Peyer's patch (tissue), 4 donors: Measurements from ENCODE around the gene TMEM131. TPM values are rescaled to one million over a fixed set of nuclear protein-coding genes. Genes with fewer than 3 reads are reported as not detected.
"Not testable (repeated sequence)": the region's sequence is repeated elsewhere in the genome, so short reads cannot be mapped to it uniquely, and the experiment has no call there.

ENCODE experiments used
- DNase-seq, 3 donors: peaks; one replicate each; pipeline ENCODE4 v3.0.0-alpha.2; 2017 to 2019
- H3K27ac ChIP-seq, 4 donors: fragments of 200-600 bp; sonication (generic); one replicate each; pipeline ENCODE4 v1.5.1; 2016 to 2019
- H3K27me3 ChIP-seq, 2 donors: fragments of 200-600 bp; sonication (generic); one replicate each; pipeline ENCODE4 v1.5.1; 2019
- H3K36me3 ChIP-seq, 3 donors: fragments of 200-600 bp; sonication (generic); one replicate each; pipeline ENCODE4 v1.5.1; 2016 to 2019
- H3K4me1 ChIP-seq, 4 donors: fragments of 200-600 bp; sonication (generic); one replicate each; pipeline ENCODE4 v1.5.1; 2016 to 2019
- H3K4me3 ChIP-seq, 4 donors: fragments of 200-600 bp; sonication (generic); 1 replicate in 3 of 4; 2 replicates in 1 of 4; pipeline ENCODE4 v1.5.1; 2016 to 2019; ENCODE audit warnings: mild to moderate bottlenecking in 1 of 4
- H3K9me3 ChIP-seq, 4 donors: fragments of 200-600 bp; sonication (generic); one replicate each; pipeline ENCODE4 v1.5.1; 2016 to 2019; ENCODE audit warnings: mild to moderate bottlenecking in 1 of 4
- POLR2A ChIP-seq, 2 donors: fragments of 450-650 bp; IDR thresholded peaks; one replicate each; pipeline ENCODE4 v1.5.1; 2017; ENCODE audit warnings: antibody characterized with exemption in 2 of 2, mild to moderate bottlenecking in 2 of 2, moderate library complexity in 2 of 2
- total RNA-seq, 4 donors: library from RNA; depleted of rRNA; stranded (reverse); fragments of >200 nt; gene quantifications; one replicate each; pipeline ENCODE4 v1.1.0, GENCODE V29; 2016
- TF ChIP-seq, protein P1 (sequence below), 6 experiments: fragments of 450-650 bp in 4 of 6; fragments of 200-600 bp in 2 of 6; sonication (generic) in 1 of 6; IDR thresholded peaks; one replicate each; pipeline ENCODE4 v1.5.1; 2017 to 2019; ENCODE audit warnings: antibody characterized with exemption in 6 of 6, mild to moderate bottlenecking in 3 of 6, moderate library complexity in 1 of 6

Gene TMEM131
- total RNA-seq, 4 donors from 2014 or later: 64.6 to 86.3 (median 74.5) TPM

DNA sequence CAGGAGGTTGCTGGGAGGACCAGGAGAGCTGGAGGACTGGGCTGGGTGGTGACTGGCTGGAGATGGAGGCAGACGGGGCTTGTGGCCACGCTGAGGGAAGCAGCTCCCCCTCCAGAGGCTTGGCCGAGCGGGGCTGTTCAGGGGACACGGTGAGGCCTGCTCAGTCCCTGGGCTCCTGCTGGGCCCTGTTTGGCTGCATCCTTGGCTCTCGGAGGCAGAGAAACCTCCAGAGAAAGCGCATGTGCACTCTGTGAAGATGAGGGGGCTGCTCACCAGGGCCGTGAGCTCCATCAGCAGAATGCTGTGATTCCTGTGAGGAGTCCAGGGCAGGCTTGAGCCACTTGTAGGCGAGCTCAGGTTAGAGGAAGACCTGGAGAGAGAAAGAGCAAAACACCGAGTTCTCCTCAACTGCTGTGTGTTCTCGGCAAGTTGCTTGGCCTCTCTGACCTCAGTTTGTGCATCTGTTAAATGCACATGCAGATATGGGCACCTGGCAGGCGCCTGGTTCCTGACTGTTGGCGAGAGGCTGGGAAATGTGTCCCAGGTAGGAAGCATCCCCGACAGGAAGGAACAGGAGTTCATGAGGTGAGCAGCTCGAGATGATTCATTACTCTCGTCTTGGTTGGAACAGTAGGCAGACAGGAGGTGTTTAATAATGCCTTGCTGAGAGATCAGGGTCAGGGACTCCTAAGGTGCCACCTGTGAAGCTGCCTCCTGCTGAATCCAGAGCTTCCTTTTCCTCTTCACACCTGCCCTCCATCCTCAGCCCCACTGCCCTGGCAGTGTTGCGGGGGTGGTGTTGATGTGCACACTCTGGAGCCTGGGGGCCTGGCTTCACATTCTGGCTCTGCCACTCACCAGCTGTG is 281.4 kb downstream of the TMEM131 start:
- peak in 1 of 3 donors; percentile 38 for DNase-seq
- H3K4me3 ChIP-seq: peak overlapping the region; percentile 27 to 44 (median 40)
- H3K9me3 ChIP-seq: no peaks in the 10 kb centered on the region

DNA sequence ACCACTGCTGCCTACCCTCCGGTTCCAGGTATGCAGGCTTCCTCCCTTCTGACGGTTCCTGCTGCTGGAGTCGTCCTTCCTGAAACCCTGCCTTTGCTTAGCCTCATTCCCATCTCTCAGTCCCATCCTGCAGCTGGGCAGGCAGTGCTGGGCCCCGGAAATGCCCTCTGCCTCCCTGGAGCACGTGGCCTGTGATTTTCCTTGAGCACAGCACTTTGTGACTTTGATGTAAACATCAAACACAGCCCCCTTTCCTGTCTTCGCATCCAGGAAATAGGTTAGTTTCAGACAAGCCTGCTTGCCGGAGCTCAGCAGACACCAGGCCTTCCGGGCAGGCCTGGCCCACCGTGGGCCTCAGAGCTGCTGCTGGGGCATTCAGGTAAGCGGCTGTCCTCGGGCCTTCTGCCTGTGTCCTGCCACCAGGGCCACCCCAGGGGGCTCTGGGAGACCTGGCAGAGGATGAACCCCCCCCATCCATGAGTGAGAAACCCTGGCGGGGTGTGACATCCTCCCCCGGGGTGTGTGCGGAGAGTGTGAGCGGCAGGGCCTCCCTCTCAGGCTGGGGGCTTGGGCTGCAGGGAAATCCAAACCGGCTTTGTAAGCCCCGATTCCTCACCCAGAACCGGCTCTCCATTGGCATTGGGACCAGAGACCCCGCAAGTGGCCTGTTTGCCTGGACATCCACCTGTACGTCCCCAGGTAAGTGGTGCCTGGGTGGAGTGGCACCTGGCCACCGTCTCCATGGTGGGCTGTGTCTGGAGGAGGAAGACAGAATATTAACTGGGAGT is 282.3 kb downstream of the TMEM131 start, which contains the start of gene ZAP70:
ZAP70 (plus strand) TSS at position 281 of the 788 bp plus-strand sequence. CDS start 10,461 bp downstream, outside the sequence.
- Histone ChIP-seq H3K27ac (peak within 1 kb of the TSS; percentile 61 to 79 (median 68)), H3K4me3 (peak within 1 kb of the TSS; percentile 27 to 44 (median 40)), H3K4me1 (no peaks in the 10 kb centered on the region), H3K27me3 (no peaks in the 10 kb centered on the region), H3K36me3 (no peaks in the 10 kb centered on the region), H3K9me3 (no peaks in the 10 kb centered on the region)
- TF ChIP-seq POLR2A (IDR thresholded peaks at IDR 0.05): peak in 1 of 2 donors; percentile 26
- TF ChIP-seq, protein P1, sequence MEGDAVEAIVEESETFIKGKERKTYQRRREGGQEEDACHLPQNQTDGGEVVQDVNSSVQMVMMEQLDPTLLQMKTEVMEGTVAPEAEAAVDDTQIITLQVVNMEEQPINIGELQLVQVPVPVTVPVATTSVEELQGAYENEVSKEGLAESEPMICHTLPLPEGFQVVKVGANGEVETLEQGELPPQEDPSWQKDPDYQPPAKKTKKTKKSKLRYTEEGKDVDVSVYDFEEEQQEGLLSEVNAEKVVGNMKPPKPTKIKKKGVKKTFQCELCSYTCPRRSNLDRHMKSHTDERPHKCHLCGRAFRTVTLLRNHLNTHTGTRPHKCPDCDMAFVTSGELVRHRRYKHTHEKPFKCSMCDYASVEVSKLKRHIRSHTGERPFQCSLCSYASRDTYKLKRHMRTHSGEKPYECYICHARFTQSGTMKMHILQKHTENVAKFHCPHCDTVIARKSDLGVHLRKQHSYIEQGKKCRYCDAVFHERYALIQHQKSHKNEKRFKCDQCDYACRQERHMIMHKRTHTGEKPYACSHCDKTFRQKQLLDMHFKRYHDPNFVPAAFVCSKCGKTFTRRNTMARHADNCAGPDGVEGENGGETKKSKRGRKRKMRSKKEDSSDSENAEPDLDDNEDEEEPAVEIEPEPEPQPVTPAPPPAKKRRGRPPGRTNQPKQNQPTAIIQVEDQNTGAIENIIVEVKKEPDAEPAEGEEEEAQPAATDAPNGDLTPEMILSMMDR (IDR thresholded peaks at IDR 0.05): no peak
- DNase-seq: peak; percentile 50 to 66 (median 55)

More for the DNA sequence above, 281.4 kb downstream of the TMEM131 start:
- H3K36me3 ChIP-seq: no peaks in the 10 kb centered on the region
- peak overlapping the region; percentile 61 to 79 (median 68) for H3K27ac ChIP-seq
- TF ChIP-seq POLR2A (IDR thresholded peaks at IDR 0.05): no peak
- no peaks in the 10 kb centered on the region for H3K27me3 ChIP-seq
- no peaks in the 10 kb centered on the region for H3K4me1 ChIP-seq

DNA sequence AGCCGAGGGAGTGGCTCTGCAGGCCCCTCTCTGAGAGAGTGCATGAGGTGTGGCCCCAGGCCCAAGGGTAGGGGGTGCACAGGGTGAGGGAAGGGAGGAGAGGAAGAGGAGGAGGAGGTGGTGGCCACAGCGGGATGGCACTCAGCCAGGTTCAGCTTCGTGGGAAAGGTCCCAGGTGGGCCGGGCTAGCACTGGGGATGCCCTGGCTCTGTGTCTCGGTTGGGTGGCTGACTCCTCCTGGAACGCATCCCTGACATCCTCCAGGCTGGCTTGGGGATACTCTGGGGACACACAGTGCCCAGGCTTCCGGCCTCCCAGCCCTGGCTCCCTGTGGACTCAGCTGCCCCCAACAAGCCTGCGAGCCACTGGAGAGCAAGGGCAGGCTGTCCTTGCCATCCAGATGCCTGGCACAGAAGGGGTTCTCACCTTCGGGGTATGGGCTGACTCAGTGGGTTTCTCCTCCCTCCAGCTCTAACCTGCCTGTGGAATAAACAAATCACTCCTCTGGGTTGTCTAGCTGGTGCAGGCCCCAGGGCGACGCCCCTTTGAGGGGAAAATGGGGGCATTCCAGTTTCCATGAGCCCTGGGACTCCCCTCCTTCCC is 283.0 kb downstream of the TMEM131 start:
- Histone ChIP-seq H3K27ac (peak overlapping the region; percentile 45 to 79 (median 68)), H3K4me3 (peak overlapping the region in 2 of 4 donors; percentile 18 to 44), H3K9me3 (no peaks in the 10 kb centered on the region), H3K4me1 (peaks cover 0 to 5% (median 0%) of the 10 kb centered on the region in 4 donors), H3K36me3 (no peaks in the 10 kb centered on the region), H3K27me3 (no peaks in the 10 kb centered on the region)
- peak in 1 of 3 donors; percentile 48 for DNase-seq
- TF ChIP-seq, protein P1 (IDR thresholded peaks at IDR 0.05): no peak
- no peak for TF ChIP-seq POLR2A (IDR thresholded peaks at IDR 0.05)

DNA sequence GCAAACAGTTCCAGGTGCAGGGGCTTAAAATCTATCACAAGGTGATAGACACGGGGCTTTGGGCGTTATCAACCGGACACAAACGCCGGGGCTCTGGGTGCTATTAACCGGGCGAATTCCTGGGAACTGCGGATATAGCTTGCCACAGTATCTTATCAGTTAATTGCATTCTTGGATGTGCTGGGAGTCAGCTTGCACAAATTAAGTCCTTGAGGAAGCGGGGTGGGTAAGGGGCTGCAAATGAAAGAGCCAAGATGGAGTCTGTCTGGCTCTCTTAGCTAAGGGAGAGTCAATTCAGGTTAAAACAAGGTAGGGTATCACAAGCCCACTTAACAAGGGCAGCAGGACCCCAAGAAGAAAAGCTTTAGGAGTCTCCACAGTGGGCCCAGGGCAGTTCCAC is 283.6 kb downstream of the TMEM131 start:
- H3K27ac ChIP-seq: peak overlapping the region in 2 of 4 donors; percentile 75 to 79
- not testable (repeated sequence) for H3K9me3 ChIP-seq, H3K4me3 ChIP-seq, H3K36me3 ChIP-seq, H3K27me3 ChIP-seq, DNase-seq
- H3K4me1 ChIP-seq: peaks cover 0 to 11% (median 0%) of the 10 kb centered on the region in 4 donors

DNA sequence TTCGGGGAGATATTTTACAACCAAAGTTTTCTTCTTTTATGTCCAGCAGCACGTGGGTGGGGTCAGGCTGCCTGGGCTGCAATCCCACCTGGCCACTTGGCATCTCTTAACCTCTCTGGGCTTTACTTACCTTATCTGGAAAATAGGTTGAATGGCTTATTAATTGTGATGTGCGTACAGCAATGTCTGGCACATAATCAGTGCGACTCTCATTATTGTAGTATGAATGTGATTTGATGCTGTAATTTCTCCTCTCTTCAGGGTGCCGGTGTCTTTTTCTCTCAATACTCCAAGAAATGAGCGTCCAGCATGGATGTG is 284.4 kb downstream of the TMEM131 start:
- H3K4me3 ChIP-seq: no peak overlapping the region
- H3K9me3 ChIP-seq: no peaks in the 10 kb centered on the region
- H3K36me3 ChIP-seq: no peaks in the 10 kb centered on the region
- H3K27ac ChIP-seq: no peak overlapping the region
- DNase-seq: no peak
- H3K27me3 ChIP-seq: no peaks in the 10 kb centered on the region
- no peak for TF ChIP-seq POLR2A (IDR thresholded peaks at IDR 0.05)
- TF ChIP-seq, protein P1 (IDR thresholded peaks at IDR 0.05): no peak
- peaks cover 0 to 12% (median 0%) of the 10 kb centered on the region in 4 donors for H3K4me1 ChIP-seq

DNA sequence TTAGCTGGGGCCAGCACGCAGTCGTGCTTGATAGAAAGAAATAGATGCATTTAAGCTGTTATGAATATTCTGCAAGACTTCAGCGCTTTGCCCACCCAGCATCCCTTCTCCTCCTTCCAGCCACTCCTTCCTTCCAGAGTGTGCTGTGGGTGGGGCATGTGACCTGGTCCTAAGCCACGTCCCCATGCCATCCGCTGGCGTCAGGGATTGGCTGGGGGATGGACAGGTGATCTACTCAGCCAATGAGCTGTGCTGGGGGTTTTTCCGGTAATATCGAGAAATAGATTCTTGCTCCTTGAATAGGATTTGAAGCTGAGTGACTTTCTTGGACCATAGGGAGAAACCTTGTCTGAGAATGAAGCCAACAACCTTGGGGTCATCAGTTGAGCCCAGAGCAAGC is 287.1 kb downstream of the TMEM131 start:
- DNase-seq: peak in 1 of 3 donors; percentile 15
- H3K4me3 ChIP-seq: no peak overlapping the region
- H3K27me3 ChIP-seq: no peaks in the 10 kb centered on the region
- no peaks in the 10 kb centered on the region for H3K9me3 ChIP-seq
- peaks cover 0 to 12% (median 0%) of the 10 kb centered on the region in 4 donors for H3K4me1 ChIP-seq
- no peak for TF ChIP-seq POLR2A (IDR thresholded peaks at IDR 0.05)
- TF ChIP-seq, protein P1 (IDR thresholded peaks at IDR 0.05): no peak
- H3K27ac ChIP-seq: no peak overlapping the region
- H3K36me3 ChIP-seq: no peaks in the 10 kb centered on the region
